Measurements from ENCODE around the gene GABARAPL1.

Gene GABARAPL1

GRCh38 chr12:10191865-10192264 is 20.8 kb upstream of the GABARAPL1 start:
- Histone ChIP-seq H3K4me1 (ENCODE audit: control insufficient read depth, insufficient read depth, low read length) (no peaks in the 10 kb centered on the region), H3K27ac (ENCODE audit: extremely low read depth, low read depth, low read length) (no peak overlapping the region), H3K4me3 (ENCODE audit: low read depth, low read length) (no peak overlapping the region), H3K36me3 (ENCODE audit: control insufficient read depth in 2 of 2, insufficient read depth in 1 of 2, low read length in 2 of 2) (no peaks in the 10 kb centered on the region), H3K9me3 (ENCODE audit: control insufficient read depth, insufficient read depth, low read depth, low read length) (no peaks in the 10 kb centered on the region)
- POLR2A ChIA-PET = no interaction called here
- TF ChIP-seq ZNF335 (tag by site-specific recombination; conservative IDR thresholded peaks at IDR 0.05) (no peak), KLF9 (tag by site-specific recombination; IDR thresholded peaks at IDR 0.05; ENCODE audit: low read depth) (no peak), KLF10 (tag by site-specific recombination; IDR thresholded peaks at IDR 0.05) (no peak), ZNF350 (tag by site-specific recombination; IDR thresholded peaks at IDR 0.05) (no peak), ZNF707 (tag by site-specific recombination; IDR thresholded peaks at IDR 0.05) (no peak), ZNF23 (tag by site-specific recombination; IDR thresholded peaks at IDR 0.05; ENCODE audit: borderline replicate concordance) (no peak), INSM2 (tag by site-specific recombination; IDR thresholded peaks at IDR 0.05) (no peak), ZNF529 (tag by site-specific recombination; IDR thresholded peaks at IDR 0.05; ENCODE audit: insufficient replicate concordance) (no peak), GLIS2 (tag by site-specific recombination; IDR thresholded peaks at IDR 0.05) (no peak), ZNF416 (tag by site-specific recombination; IDR thresholded peaks at IDR 0.05) (no peak), ZNF785 (tag by site-specific recombination; IDR thresholded peaks at IDR 0.05) (no peak), KLF1 (tag by site-specific recombination; IDR thresholded peaks at IDR 0.05) (no peak), ZNF10 (tag by site-specific recombination; IDR thresholded peaks at IDR 0.05) (no peak), ZNF311 (tag by site-specific recombination; IDR thresholded peaks at IDR 0.05; ENCODE audit: borderline replicate concordance) (no peak), AEBP2 (tag by site-specific recombination; IDR thresholded peaks at IDR 0.05; ENCODE audit: borderline replicate concordance) (no peak)
- CTCF ChIA-PET = interaction anchor here (0.7 to 3.7 kb wide), 5 partner anchors 22 to 182 kb away, joined by 3 to 29 read pairs (median 5); no protein-coding TSS in a partner anchor

GRCh38 chr12:10194160-10194670 is 18.5 kb upstream of the GABARAPL1 start:
- CTCF ChIA-PET = interaction anchor here (1.2 to 1.9 kb wide), 2 partner anchors 18 to 41 kb away, joined by 3 to 12 read pairs; partner anchors contain the start of gene GABARAPL1
- no peak overlapping the region for H3K4me3 ChIP-seq (ENCODE audit: low read depth, low read length)
- TF ChIP-seq ZSCAN16 (tag by site-specific recombination; IDR thresholded peaks at IDR 0.05) (no peak), ZNF514 (tag by site-specific recombination; IDR thresholded peaks at IDR 0.05) (no peak), ZNF155 (tag by site-specific recombination; IDR thresholded peaks at IDR 0.05) (no peak), GLI4 (tag by site-specific recombination; IDR thresholded peaks at IDR 0.05) (no peak), ZNF701 (tag by site-specific recombination; IDR thresholded peaks at IDR 0.05) (no peak), ZNF324 (tag by site-specific recombination; IDR thresholded peaks at IDR 0.05) (no peak), ZNF843 (tag by site-specific recombination; IDR thresholded peaks at IDR 0.05) (no peak), ZNF404 (tag by site-specific recombination; IDR thresholded peaks at IDR 0.05) (no peak), BCL11A (tag by site-specific recombination; IDR thresholded peaks at IDR 0.05; ENCODE audit: low read depth) (no peak), PRDM6 (tag by site-specific recombination; IDR thresholded peaks at IDR 0.05) (no peak), TRIM28 (IDR thresholded peaks at IDR 0.05; ENCODE audit: borderline replicate concordance, low read length) (no peak), ZBTB17 (tag by site-specific recombination; IDR thresholded peaks at IDR 0.05) (no peak), ZNF558 (tag by site-specific recombination; IDR thresholded peaks at IDR 0.05) (no peak)
- no peaks in the 10 kb centered on the region for H3K36me3 ChIP-seq (ENCODE audit: control insufficient read depth in 2 of 2, insufficient read depth in 1 of 2, low read length in 2 of 2)
- H3K27ac ChIP-seq (ENCODE audit: extremely low read depth, low read depth, low read length) = no peak overlapping the region
- no peaks in the 10 kb centered on the region for H3K9me3 ChIP-seq (ENCODE audit: control insufficient read depth, insufficient read depth, low read depth, low read length)
- no peaks in the 10 kb centered on the region for H3K4me1 ChIP-seq (ENCODE audit: control insufficient read depth, insufficient read depth, low read length)
- POLR2A ChIA-PET = interaction anchor here (0.7 kb wide), 2 partner anchors 14 to 42 kb away, joined by 3 to 7 read pairs; no protein-coding TSS in a partner anchor

Data from HEK293 (cell line).